Ovary (tissue), 9 donors: ENCODE results near the gene RXRG. TPM values are rescaled to one million over a fixed set of nuclear protein-coding genes. Genes with fewer than 3 reads are reported as not detected.
A peak's percentile ranks its signal among the peaks of the same experiment; 100 is the strongest.

Experiments
- DNase-seq, 5 donors: peaks; one replicate each; pipeline ENCODE4 v3.0.0-alpha.2; 2019 to 2020
- H3K27ac ChIP-seq, 2 donors: fragments of 200-600 bp; one replicate each; pipeline versions ENCODE4 v1.5.1 to v1.8.0; 2019 to 2022
- H3K27me3 ChIP-seq: fragments of 200-600 bp; one replicate; pipeline ENCODE4 v1.8.0; 2022
- H3K36me3 ChIP-seq: fragments of 200-600 bp; sonication (generic); one replicate; pipeline ENCODE4 v1.5.1; 2019
- H3K4me1 ChIP-seq: one replicate; pipeline ENCODE4 v1.8.1; 2013; ENCODE audit warnings: mild to moderate bottlenecking, moderate library complexity; ENCODE audit not compliant: insufficient read depth
- H3K4me3 ChIP-seq: fragments of 200-600 bp; sonication (generic); one replicate; pipeline ENCODE4 v1.5.1; 2017
- H3K9me3 ChIP-seq, 2 donors: fragments of 200-600 bp in 1 of 2; sonication (generic) in 1 of 2; one replicate each; pipeline versions ENCODE4 v1.5.1 to v1.8.1; 2013 to 2019; ENCODE audit warnings: mild to moderate bottlenecking in 1 of 2, moderate library complexity in 1 of 2
- CTCF ChIP-seq, 3 donors: fragments of 450-650 bp in 2 of 3; fragments of 200-600 bp in 1 of 3; IDR thresholded peaks; one replicate each; pipeline versions ENCODE4 v1.5.1 to v1.8.0; 2016 to 2022; ENCODE audit warnings: antibody characterized with exemption in 3 of 3, mild to moderate bottlenecking in 1 of 3
- EP300 ChIP-seq: sonication (generic); formaldehyde crosslinking; IDR thresholded peaks from one replicate; pipeline ENCODE4 v1.6.1; 2017; ENCODE audit warnings: antibody characterized with exemption
- POLR2A ChIP-seq: fragments of 450-650 bp; IDR thresholded peaks from one replicate; pipeline ENCODE4 v1.6.1; 2017; ENCODE audit warnings: antibody characterized with exemption, mild to moderate bottlenecking, moderate library complexity
- WGBS, 3 donors: extraction: QIAGEN DNeasy Blood & Tissue Kit in 1 of 3; methylation state at CpG; one replicate each; pipeline versions ENCODE4 v1.1.5 to v1.1.7; 2013 to 2017; 5-methylcytosine and 5-hydroxymethylcytosine counted together
- intact Hi-C, 4 donors: fragments of 100-400 bp; cut with DNase I; formaldehyde crosslinking; loops; one replicate each; pipeline versions ENCODE4 v1.11.0 to v1.15.1; 2022 to 2023
- polyA plus RNA-seq, 2 donors: library from polyadenylated mRNA; stranded (reverse); fragments of 200-250 nt in 1 of 2; fragments of 350-450 nt in 1 of 2; fragmentation: Illumina TruSeq in 1 of 2; extraction: RNeasy Lipid Tissue Mini Kit (QIAGEN cat#74804) in 1 of 2; gene quantifications; one replicate each; pipeline ENCODE4 v1.2.3, GENCODE V29; 2013 to 2014
- total RNA-seq, 7 donors: library from RNA; depleted of rRNA in 2 of 7; stranded (reverse); fragments of >200 nt in 2 of 7; fragmentation: NEBNext Ultra II Directional in 3 of 7; extraction: Animal tissue kit (Norgen Biotek cat#: 25700) in 3 of 7; gene quantifications; one replicate each; pipeline versions ENCODE4 v1.1.0 to v1.2.4, GENCODE V29; 2016 to 2023
- donor health status: DM: no; HTN: no; CAD: no; lungs with moderate emphysema.
- donor health status: DM: no; HTN: no; CAD: no.
- donor health status: Bipolar disorder and iron deficiency.
- donor health status: DM: yes; HTN: yes; CAD: no.
- donor health status: DM: no; HTN: no; CAD: no.
- donor health status: DM: yes; HTN: yes; CAD: no.

The RXRG gene
- total and polyA plus RNA-seq, 9 donors = 0.80 to 6.6 (median 1.8) TPM; not detected in 1

GRCh38 chr1:165392634-165393571 lies 52.0 kb downstream of the RXRG start:
- TF ChIP-seq CTCF (IDR thresholded peaks at IDR 0.05) (peak; percentile 77 to 88 (median 81)), EP300 (no peak)
- Histone ChIP-seq H3K36me3 (no peaks in the 10 kb centered on the region), H3K9me3 (no peaks in the 10 kb centered on the region), H3K27ac (no peak overlapping the region), H3K27me3 (no peaks in the 10 kb centered on the region), H3K4me1 (peaks cover 2% of the 10 kb centered on the region), H3K4me3 (no peak overlapping the region)
- peak; percentile 66 to 84 (median 76) for DNase-seq
- 14 to 16% (median 15%) methylated on average over 19 of the region's 19 CpGs for WGBS, 3 donors
- intact Hi-C loops = loop anchor here (2.0 to 10.0 kb wide), 3 partner anchors 199 to 522 kb away; no protein-coding TSS in a partner anchor

- intact Hi-C loops = loop anchor here (5.0 to 10.0 kb wide), 2 partner anchors 203 to 525 kb away; no protein-coding TSS in a partner anchor
Observed at GRCh38 chr1:165389609-165390008, 55.3 kb downstream of the RXRG start.

DNA sequence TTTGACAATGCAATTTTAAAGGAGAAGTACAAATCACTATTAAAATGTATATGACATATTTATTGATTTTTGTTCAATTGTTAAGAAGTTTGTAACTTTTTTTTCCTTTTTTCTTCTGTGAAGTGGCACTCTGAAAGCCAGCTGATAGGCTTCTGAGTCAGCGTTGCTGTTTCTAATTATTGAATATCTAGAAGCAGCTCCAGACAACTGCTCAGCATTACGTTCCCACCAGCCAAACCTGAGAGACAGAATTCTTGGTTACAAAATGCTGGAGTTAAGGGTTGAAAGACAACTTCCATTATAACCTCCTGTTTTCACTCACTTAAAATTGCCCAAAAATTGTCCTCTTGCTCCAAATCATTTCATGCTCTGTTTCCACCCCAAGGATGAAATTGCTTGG lies 57.0 kb downstream of the RXRG start:
- Histone ChIP-seq H3K4me3 (no peak overlapping the region), H3K27ac (no peak overlapping the region), H3K27me3 (no peaks in the 10 kb centered on the region), H3K36me3 (no peaks in the 10 kb centered on the region), H3K9me3 (no peaks in the 10 kb centered on the region), H3K4me1 (peaks cover 2% of the 10 kb centered on the region)
- DNase-seq = no peak
- 45 to 50% (median 48%) methylated on average over 2 of the region's 2 CpGs for WGBS, 3 donors
- TF ChIP-seq POLR2A = no peak
- TF ChIP-seq EP300 = no peak
- TF ChIP-seq CTCF (IDR thresholded peaks at IDR 0.05) = no peak
- intact Hi-C loops = no loop called here

More at GRCh38 chr1:165389609-165390008, 55.3 kb downstream of the RXRG start:
- no peak for DNase-seq
- TF ChIP-seq CTCF (IDR thresholded peaks at IDR 0.05) = no peak
- no peak for TF ChIP-seq EP300
- TF ChIP-seq POLR2A = no peak
- H3K27ac ChIP-seq = no peak overlapping the region
- no peak overlapping the region for H3K4me3 ChIP-seq
- H3K27me3 ChIP-seq = no peaks in the 10 kb centered on the region
- peaks cover 2% of the 10 kb centered on the region for H3K4me1 ChIP-seq
- H3K36me3 ChIP-seq = no peaks in the 10 kb centered on the region
- no peaks in the 10 kb centered on the region for H3K9me3 ChIP-seq
- WGBS, 3 donors = 86 to 89% (median 88%) methylated on average over 2 of the region's 2 CpGs

- Histone ChIP-seq H3K36me3 (no peaks in the 10 kb centered on the region), H3K27ac (no peak overlapping the region), H3K4me1 (peaks cover 2% of the 10 kb centered on the region), H3K4me3 (no peak overlapping the region), H3K27me3 (no peaks in the 10 kb centered on the region), H3K9me3 (no peaks in the 10 kb centered on the region)
- WGBS, 3 donors = 83 to 85% (median 84%) methylated on average over 2 of the region's 2 CpGs
- TF ChIP-seq POLR2A (no peak), EP300 (no peak), CTCF (IDR thresholded peaks at IDR 0.05) (no peak)
- no peak for DNase-seq
- intact Hi-C loops = no loop called here
Observed at GRCh38 chr1:165387505-165387904, 57.4 kb downstream of the RXRG start.
